ENCODE measurements around the gene CALCOCO1.

GRCh38 chr12:53764615-53765014 is 37.4 kb upstream of the CALCOCO1 start:
- TF ChIP-seq EZH2phosphoT487 (IDR thresholded peaks at IDR 0.05; ENCODE audit: low read depth, severe bottlenecking, unreplicated experiment): no peak
- TF ChIP-seq, protein P1, sequence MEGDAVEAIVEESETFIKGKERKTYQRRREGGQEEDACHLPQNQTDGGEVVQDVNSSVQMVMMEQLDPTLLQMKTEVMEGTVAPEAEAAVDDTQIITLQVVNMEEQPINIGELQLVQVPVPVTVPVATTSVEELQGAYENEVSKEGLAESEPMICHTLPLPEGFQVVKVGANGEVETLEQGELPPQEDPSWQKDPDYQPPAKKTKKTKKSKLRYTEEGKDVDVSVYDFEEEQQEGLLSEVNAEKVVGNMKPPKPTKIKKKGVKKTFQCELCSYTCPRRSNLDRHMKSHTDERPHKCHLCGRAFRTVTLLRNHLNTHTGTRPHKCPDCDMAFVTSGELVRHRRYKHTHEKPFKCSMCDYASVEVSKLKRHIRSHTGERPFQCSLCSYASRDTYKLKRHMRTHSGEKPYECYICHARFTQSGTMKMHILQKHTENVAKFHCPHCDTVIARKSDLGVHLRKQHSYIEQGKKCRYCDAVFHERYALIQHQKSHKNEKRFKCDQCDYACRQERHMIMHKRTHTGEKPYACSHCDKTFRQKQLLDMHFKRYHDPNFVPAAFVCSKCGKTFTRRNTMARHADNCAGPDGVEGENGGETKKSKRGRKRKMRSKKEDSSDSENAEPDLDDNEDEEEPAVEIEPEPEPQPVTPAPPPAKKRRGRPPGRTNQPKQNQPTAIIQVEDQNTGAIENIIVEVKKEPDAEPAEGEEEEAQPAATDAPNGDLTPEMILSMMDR (IDR thresholded peaks at IDR 0.05; ENCODE audit: poor library complexity): no peak
- TF ChIP-seq EZH2 (IDR thresholded peaks at IDR 0.05; ENCODE audit: borderline replicate concordance): no peak

All from hepatocyte (in vitro differentiated cells).